Ishikawa (cell line): ENCODE measurements around the gene NT5DC4.

Source experiments
- CEBPB ChIP-seq: IDR thresholded peaks from 2 replicates; pipeline ENCODE4 v1.6.1; 2012
- CREB1 ChIP-seq: IDR thresholded peaks from 2 replicates; pipeline ENCODE4 v1.6.1; 2012; ENCODE audit warnings: low read depth
- EGR1 ChIP-seq: IDR thresholded peaks from 2 replicates; pipeline ENCODE4 v1.6.1; 2012
- EP300 ChIP-seq: IDR thresholded peaks from 2 replicates; pipeline ENCODE4 v1.6.1; 2012; ENCODE audit warnings: borderline replicate concordance
- FOXM1 ChIP-seq: IDR thresholded peaks from 2 replicates; pipeline ENCODE4 v1.6.1; 2012; ENCODE audit warnings: low read depth, borderline replicate concordance
- NFIC ChIP-seq: IDR thresholded peaks from 2 replicates; pipeline ENCODE4 v1.6.1; 2012
- RAD21 ChIP-seq: IDR thresholded peaks from 2 replicates; pipeline ENCODE4 v1.6.1; 2012; ENCODE audit warnings: low read depth
- TAF1 ChIP-seq: IDR thresholded peaks from 2 replicates; pipeline ENCODE4 v1.6.1; 2012; ENCODE audit warnings: low read depth, mild to moderate bottlenecking
- TCF12 ChIP-seq: IDR thresholded peaks from 2 replicates; pipeline ENCODE4 v1.6.1; 2012; ENCODE audit warnings: low read depth
- TEAD4 ChIP-seq: IDR thresholded peaks from 2 replicates; pipeline ENCODE4 v1.6.1; 2012
- YY1 ChIP-seq: IDR thresholded peaks from 2 replicates; pipeline ENCODE4 v1.6.1; 2012; ENCODE audit warnings: low read depth
- ZBTB7A ChIP-seq: IDR thresholded peaks from 2 replicates; pipeline ENCODE4 v1.6.1; 2012; ENCODE audit warnings: low read depth
- TF ChIP-seq, protein P1 (sequence below): IDR thresholded peaks from 2 replicates; pipeline ENCODE4 v1.6.1; 2012; ENCODE audit warnings: low read depth, mild to moderate bottlenecking
- TF ChIP-seq, protein P2 (sequence below): IDR thresholded peaks from 2 replicates; pipeline ENCODE4 v1.6.1; 2012
- TF ChIP-seq, protein P3 (sequence below): IDR thresholded peaks from 2 replicates; pipeline ENCODE4 v1.6.1; 2012

Gene NT5DC4

DNA sequence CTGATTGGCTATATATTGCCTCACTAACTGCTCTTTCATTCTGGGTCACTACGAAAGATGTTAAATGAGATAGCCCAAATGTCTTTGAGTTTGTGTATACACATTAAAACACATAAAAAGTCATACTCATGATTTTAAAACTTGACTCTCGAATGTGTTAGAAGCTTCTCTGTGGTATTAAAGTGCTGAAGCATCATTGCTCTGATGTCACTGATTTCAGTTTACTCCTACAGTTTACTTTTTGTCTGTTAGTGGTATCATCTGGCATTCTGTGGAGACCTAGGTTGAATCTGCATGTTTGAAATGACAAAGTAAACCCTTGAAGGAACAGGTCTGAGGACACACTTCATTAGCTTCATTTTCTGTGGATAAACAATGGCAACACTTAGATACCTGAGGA lies 10.7 kb downstream of the NT5DC4 start:
- no peak for TF ChIP-seq EP300
- TF ChIP-seq CEBPB, result no peak
- no peak for TF ChIP-seq EGR1
- no peak for TF ChIP-seq ZBTB7A
- TF ChIP-seq, protein P1, sequence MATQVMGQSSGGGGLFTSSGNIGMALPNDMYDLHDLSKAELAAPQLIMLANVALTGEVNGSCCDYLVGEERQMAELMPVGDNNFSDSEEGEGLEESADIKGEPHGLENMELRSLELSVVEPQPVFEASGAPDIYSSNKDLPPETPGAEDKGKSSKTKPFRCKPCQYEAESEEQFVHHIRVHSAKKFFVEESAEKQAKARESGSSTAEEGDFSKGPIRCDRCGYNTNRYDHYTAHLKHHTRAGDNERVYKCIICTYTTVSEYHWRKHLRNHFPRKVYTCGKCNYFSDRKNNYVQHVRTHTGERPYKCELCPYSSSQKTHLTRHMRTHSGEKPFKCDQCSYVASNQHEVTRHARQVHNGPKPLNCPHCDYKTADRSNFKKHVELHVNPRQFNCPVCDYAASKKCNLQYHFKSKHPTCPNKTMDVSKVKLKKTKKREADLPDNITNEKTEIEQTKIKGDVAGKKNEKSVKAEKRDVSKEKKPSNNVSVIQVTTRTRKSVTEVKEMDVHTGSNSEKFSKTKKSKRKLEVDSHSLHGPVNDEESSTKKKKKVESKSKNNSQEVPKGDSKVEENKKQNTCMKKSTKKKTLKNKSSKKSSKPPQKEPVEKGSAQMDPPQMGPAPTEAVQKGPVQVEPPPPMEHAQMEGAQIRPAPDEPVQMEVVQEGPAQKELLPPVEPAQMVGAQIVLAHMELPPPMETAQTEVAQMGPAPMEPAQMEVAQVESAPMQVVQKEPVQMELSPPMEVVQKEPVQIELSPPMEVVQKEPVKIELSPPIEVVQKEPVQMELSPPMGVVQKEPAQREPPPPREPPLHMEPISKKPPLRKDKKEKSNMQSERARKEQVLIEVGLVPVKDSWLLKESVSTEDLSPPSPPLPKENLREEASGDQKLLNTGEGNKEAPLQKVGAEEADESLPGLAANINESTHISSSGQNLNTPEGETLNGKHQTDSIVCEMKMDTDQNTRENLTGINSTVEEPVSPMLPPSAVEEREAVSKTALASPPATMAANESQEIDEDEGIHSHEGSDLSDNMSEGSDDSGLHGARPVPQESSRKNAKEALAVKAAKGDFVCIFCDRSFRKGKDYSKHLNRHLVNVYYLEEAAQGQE, result no peak
- TF ChIP-seq, protein P2, sequence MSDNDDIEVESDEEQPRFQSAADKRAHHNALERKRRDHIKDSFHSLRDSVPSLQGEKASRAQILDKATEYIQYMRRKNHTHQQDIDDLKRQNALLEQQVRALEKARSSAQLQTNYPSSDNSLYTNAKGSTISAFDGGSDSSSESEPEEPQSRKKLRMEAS, result no peak
- no peak for TF ChIP-seq CREB1
- no peak for TF ChIP-seq FOXM1
- TF ChIP-seq RAD21, result no peak
- no peak for TF ChIP-seq TCF12
- no peak for TF ChIP-seq NFIC

DNA sequence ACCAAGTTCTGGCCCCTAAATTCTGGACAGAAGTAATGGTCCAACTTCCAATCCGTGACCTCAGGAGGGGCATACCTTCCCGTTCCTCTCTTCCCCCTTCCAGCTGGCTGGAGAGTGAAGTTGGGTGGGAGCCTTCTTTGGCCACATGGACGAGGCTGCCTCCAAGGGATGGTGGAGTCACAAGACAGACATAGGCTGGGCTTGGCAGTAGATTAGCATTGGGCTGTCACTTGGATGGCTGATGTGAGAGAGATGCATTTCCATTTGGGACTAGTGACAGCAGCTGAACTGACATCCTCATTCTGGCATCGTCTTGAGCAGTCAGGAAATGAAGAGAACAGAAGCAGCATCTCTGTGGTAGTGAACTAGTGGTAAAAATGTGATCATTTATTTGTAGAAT lies 12.6 kb downstream of the NT5DC4 start:
- TF ChIP-seq, protein P1, result no peak
- no peak for TF ChIP-seq TAF1
- no peak for TF ChIP-seq EP300
- no peak for TF ChIP-seq TEAD4
- TF ChIP-seq, protein P2, result no peak
- no peak for TF ChIP-seq NFIC
- TF ChIP-seq CREB1, result no peak
- no peak for TF ChIP-seq RAD21
- no peak for TF ChIP-seq CEBPB
- no peak for TF ChIP-seq YY1

DNA sequence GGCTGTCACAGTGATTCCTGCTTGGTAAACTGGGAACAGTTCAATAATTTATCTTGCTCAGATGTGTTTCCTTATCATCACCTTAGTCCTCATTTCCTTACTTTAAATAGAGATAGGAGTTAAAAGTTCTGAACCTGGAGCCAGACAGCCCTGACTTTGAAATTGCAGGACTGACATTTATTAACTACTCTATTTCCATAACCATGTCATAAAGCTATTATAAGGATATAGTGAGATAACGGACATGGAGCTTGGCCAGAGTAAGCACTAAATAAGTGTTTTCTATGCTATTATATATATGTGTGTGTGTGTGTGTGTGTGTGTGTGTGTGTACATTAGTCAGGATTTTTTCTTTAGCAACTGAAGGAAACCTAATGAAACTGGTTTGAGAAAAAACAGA lies 13.1 kb downstream of the NT5DC4 start:
- TF ChIP-seq NFIC (no peak), ZBTB7A (no peak), CREB1 (no peak), TEAD4 (no peak), RAD21 (no peak), CEBPB (no peak), EP300 (no peak), FOXM1 (no peak), YY1 (no peak), TCF12 (no peak), TAF1 (no peak), EGR1 (no peak)
- TF ChIP-seq, protein P2, result no peak
- TF ChIP-seq, protein P3, sequence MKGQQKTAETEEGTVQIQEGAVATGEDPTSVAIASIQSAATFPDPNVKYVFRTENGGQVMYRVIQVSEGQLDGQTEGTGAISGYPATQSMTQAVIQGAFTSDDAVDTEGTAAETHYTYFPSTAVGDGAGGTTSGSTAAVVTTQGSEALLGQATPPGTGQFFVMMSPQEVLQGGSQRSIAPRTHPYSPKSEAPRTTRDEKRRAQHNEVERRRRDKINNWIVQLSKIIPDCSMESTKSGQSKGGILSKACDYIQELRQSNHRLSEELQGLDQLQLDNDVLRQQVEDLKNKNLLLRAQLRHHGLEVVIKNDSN, result no peak
- TF ChIP-seq, protein P1, result no peak

DNA sequence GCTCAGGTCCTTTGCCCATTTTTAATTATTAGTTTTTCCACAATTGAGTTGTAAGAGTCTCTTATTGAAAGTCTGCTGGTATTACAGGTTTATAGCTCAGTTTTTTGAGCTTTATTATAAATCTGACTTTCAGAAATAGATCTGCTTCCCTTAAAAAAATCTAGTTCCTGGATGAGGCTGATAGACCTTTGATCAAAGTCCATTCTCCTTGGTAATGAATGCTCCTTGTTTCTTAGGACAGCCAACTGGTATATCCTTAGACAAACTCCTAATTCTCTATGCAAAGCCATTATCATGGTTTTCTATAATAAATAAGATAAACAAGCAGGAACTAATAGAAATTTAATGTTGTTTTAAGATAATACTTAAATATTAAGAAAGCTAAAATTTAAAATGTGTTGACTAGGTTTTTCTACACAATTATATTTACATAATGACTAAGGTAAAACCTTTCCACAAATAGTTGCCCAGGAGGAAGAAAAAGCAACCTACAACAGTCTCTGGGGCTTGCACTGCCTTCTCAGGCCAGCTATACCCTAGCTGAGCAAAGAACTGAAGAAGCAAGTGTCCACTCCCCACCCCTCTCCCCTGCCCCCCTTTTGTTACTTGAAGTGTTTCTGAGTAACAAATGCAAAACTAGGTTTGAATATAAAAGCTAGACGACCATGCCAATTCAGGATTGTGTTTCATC lies 16.9 kb downstream of the NT5DC4 start:
- TF ChIP-seq EP300 (no peak), CEBPB (no peak), TCF12 (no peak), EGR1 (no peak), FOXM1 (no peak), ZBTB7A (no peak)

DNA sequence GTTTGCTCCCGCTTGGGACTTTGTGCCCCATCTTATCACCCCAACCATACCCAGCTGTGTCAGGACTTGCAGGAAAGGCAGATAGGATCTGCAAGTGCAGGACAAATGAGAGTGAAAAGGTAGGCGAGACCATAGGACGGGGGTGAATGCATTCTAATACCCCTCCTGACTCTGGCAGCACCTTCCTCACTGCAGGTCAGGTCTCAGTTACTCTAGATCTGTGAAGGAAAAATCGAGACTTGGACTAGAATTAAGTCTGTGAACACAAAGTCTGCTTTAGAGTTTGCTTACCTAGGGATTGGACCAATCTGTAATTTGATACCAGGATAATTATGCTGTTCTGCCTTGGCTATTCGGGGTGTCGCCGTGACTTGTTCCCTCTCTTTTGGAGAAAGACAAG lies 19.7 kb downstream of the NT5DC4 start:
- TF ChIP-seq RAD21 (no peak), TAF1 (no peak), ZBTB7A (no peak), EGR1 (no peak), TCF12 (no peak), TEAD4 (no peak), YY1 (no peak), EP300 (no peak), NFIC (no peak)
- TF ChIP-seq, protein P2, result no peak
- TF ChIP-seq, protein P1, result no peak
